PC-9 (cell line): ENCODE data around the gene CPSF4L.

Source experiments
- EZH2 ChIP-seq: fragments of 200-600 bp; sonication (generic); IDR thresholded peaks from 2 replicates; pipeline ENCODE4 v1.8.0; 2017; ENCODE audit warnings: antibody characterized with exemption, low read depth
- TF ChIP-seq, protein P1 (sequence below): fragments of 200-600 bp; sonication (generic); conservative IDR thresholded peaks from 2 replicates; pipeline ENCODE4 v1.6.1; 2017; ENCODE audit warnings: mixed run types, antibody characterized with exemption, mild to moderate bottlenecking, moderate library complexity

DNA sequence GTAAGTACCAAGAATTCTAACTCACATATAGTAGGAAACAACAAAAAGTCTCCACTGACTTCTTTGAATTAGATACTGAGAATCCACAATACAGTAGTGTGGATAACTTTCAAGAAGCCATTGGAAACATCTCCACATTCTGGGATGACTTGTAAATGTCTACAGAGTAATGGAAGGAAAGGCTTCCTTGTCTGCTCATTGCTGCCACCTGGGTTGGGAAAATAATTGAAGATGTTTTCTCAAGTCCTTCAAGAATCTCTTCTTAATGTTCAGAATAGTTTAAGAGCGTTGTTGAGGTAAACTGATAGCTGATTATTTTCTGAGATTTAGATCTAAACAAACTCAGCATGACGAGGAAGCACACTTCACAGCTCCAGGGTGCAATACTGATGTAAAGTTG is 14.0 kb downstream of the CPSF4L start:
- TF ChIP-seq, protein P1, sequence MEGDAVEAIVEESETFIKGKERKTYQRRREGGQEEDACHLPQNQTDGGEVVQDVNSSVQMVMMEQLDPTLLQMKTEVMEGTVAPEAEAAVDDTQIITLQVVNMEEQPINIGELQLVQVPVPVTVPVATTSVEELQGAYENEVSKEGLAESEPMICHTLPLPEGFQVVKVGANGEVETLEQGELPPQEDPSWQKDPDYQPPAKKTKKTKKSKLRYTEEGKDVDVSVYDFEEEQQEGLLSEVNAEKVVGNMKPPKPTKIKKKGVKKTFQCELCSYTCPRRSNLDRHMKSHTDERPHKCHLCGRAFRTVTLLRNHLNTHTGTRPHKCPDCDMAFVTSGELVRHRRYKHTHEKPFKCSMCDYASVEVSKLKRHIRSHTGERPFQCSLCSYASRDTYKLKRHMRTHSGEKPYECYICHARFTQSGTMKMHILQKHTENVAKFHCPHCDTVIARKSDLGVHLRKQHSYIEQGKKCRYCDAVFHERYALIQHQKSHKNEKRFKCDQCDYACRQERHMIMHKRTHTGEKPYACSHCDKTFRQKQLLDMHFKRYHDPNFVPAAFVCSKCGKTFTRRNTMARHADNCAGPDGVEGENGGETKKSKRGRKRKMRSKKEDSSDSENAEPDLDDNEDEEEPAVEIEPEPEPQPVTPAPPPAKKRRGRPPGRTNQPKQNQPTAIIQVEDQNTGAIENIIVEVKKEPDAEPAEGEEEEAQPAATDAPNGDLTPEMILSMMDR, result no peak; the same call in 1 of the 2 replicates
- no peak for TF ChIP-seq EZH2
